ENCODE results near the gene PHOSPHO1. TPM values are rescaled to one million over a fixed set of nuclear protein-coding genes. Genes with fewer than 3 reads are reported as not detected.
A peak's percentile ranks its signal among the peaks of the same experiment; 100 is the strongest.

Gene PHOSPHO1
- total and polyA plus RNA-seq, 2 of the 13 experiments (the other 11 are each of a cell fraction or from before 2014, with no cell fraction given): not detected

DNA sequence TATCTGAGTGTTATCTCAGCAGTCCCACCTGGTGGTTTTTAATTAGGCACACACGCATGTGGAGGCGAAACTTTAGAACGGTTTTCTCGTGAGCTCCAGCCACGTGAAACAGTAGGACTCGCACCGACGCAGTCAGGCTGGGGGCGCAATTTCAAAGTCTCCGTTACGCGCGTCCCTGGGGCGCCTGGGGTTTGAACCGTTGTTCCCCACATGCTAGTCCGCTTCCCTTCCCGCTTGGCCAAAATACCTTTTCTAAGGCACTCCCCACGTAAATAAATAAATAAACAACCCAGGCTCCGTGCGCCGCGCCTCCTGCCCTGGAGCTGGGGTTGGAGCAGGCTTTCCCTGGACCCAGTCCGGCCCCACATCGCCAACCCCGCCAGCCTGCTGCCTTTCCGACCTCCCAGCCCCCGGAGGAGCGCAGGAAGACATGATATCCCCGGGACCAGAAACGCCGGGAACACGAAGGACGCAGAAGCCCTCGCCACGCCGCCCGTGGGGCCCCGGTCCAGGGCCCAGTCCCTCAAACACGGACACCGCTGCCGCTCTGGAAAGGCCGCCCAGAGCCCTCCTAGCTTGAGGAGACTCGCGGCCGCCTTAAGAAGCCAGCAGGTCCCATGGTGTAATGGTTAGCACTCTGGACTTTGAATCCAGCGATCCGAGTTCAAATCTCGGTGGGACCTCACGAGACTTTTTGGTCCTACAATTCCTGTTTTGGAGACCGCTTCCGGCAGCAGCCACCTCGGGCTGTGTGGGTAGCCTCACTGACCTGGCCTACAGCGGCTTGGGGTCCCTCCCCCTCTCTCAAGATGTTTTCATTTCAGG lies 38.5 kb downstream of the PHOSPHO1 start (continued):
- no peak for TF ChIP-seq ZZZ3 (CRISPR knock-in tag; IDR thresholded peaks at IDR 0.05; ENCODE audit: borderline replicate concordance)
- TF ChIP-seq, protein P1, sequence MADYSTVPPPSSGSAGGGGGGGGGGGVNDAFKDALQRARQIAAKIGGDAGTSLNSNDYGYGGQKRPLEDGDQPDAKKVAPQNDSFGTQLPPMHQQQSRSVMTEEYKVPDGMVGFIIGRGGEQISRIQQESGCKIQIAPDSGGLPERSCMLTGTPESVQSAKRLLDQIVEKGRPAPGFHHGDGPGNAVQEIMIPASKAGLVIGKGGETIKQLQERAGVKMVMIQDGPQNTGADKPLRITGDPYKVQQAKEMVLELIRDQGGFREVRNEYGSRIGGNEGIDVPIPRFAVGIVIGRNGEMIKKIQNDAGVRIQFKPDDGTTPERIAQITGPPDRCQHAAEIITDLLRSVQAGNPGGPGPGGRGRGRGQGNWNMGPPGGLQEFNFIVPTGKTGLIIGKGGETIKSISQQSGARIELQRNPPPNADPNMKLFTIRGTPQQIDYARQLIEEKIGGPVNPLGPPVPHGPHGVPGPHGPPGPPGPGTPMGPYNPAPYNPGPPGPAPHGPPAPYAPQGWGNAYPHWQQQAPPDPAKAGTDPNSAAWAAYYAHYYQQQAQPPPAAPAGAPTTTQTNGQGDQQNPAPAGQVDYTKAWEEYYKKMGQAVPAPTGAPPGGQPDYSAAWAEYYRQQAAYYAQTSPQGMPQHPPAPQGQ (CRISPR knock-in tag; IDR thresholded peaks at IDR 0.05; ENCODE audit: borderline replicate concordance): no peak; the same call in 1 of the 2 replicates
- no peak for TF ChIP-seq FOSL1 (CRISPR knock-in tag; IDR thresholded peaks at IDR 0.05; ENCODE audit: borderline replicate concordance)
- TF ChIP-seq ETV6 (CRISPR knock-in tag; conservative IDR thresholded peaks at IDR 0.05): peak; percentile 21
- TF ChIP-seq ZNF160 (CRISPR knock-in tag; IDR thresholded peaks at IDR 0.05): peak; percentile 88
- TF ChIP-seq CAMTA2 (CRISPR knock-in tag; IDR thresholded peaks at IDR 0.05; ENCODE audit: borderline replicate concordance): no peak; the same call in 1 of the 2 replicates
- TF ChIP-seq MAFK (conservative IDR thresholded peaks at IDR 0.05 in 1 of 2, IDR thresholded peaks at IDR 0.05 in 1 of 2; ENCODE audit: low read length in 2 of 2): no peak
- TF ChIP-seq DPF2 (CRISPR knock-in tag; IDR thresholded peaks at IDR 0.05; ENCODE audit: borderline replicate concordance, low read depth): no peak
- TF ChIP-seq HOXA5 (CRISPR knock-in tag; IDR thresholded peaks at IDR 0.05): peak; percentile 96
- TF ChIP-seq, protein P2, sequence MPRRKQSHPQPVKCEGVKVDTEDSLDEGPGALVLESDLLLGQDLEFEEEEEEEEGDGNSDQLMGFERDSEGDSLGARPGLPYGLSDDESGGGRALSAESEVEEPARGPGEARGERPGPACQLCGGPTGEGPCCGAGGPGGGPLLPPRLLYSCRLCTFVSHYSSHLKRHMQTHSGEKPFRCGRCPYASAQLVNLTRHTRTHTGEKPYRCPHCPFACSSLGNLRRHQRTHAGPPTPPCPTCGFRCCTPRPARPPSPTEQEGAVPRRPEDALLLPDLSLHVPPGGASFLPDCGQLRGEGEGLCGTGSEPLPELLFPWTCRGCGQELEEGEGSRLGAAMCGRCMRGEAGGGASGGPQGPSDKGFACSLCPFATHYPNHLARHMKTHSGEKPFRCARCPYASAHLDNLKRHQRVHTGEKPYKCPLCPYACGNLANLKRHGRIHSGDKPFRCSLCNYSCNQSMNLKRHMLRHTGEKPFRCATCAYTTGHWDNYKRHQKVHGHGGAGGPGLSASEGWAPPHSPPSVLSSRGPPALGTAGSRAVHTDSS (CRISPR knock-in tag; conservative IDR thresholded peaks at IDR 0.05): peak; percentile 90; the same call in 1 of the 2 replicates
- TF ChIP-seq RNF2 (conservative IDR thresholded peaks at IDR 0.05; ENCODE audit: low read depth): peak; percentile 88
- TF ChIP-seq ZNF44 (CRISPR knock-in tag; IDR thresholded peaks at IDR 0.05): peak; percentile 88
- TF ChIP-seq ZNF501 (CRISPR knock-in tag; IDR thresholded peaks at IDR 0.05): peak; percentile 95
- no peak for TF ChIP-seq ZNF776 (CRISPR knock-in tag; IDR thresholded peaks at IDR 0.05)
- TF ChIP-seq, protein P3, sequence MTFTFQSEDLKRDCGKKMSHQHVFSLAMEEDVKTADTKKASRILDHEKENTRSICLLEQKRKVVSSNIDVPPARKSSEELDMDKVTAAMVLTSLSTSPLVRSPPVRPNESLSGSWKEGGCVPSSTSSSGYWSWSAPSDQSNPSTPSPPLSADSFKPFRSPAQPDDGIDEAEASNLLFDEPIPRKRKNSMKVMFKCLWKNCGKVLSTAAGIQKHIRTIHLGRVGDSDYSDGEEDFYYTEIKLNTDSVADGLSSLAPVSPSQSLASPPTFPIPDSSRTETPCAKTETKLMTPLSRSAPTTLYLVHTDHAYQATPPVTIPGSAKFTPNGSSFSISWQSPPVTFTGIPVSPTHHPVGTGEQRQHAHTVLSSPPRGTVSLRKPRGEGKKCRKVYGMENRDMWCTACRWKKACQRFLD (CRISPR knock-in tag; IDR thresholded peaks at IDR 0.05; ENCODE audit: borderline replicate concordance): peak; percentile 97; the same call in 1 of the 2 replicates
- peak; percentile 31; the same call in 1 of the 2 replicates for TF ChIP-seq NFE2 (CRISPR knock-in tag; IDR thresholded peaks at IDR 0.05)
- TF ChIP-seq ZNF878 (CRISPR knock-in tag; IDR thresholded peaks at IDR 0.05): peak; percentile 98; the same call in 1 of the 2 replicates
- no peak; the same call in 1 of the 2 replicates for TF ChIP-seq ZFP41 (CRISPR knock-in tag; IDR thresholded peaks at IDR 0.05; ENCODE audit: borderline replicate concordance)
- no peak for TF ChIP-seq PLRG1 (conservative IDR thresholded peaks at IDR 0.05)
- TF ChIP-seq RBM22 (optimal IDR thresholded peaks at IDR 0.05; ENCODE audit: low read length): peak; percentile 99
- peak; percentile 70 for TF ChIP-seq HDAC1 (CRISPR knock-in tag; IDR thresholded peaks at IDR 0.05)
- TF ChIP-seq ZNF775 (CRISPR knock-in tag; IDR thresholded peaks at IDR 0.05; ENCODE audit: borderline replicate concordance): peak; percentile 77
- TF ChIP-seq, protein P4, sequence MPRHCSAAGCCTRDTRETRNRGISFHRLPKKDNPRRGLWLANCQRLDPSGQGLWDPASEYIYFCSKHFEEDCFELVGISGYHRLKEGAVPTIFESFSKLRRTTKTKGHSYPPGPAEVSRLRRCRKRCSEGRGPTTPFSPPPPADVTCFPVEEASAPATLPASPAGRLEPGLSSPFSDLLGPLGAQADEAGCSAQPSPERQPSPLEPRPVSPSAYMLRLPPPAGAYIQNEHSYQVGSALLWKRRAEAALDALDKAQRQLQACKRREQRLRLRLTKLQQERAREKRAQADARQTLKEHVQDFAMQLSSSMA (CRISPR knock-in tag; IDR thresholded peaks at IDR 0.05): 0 out of 2 replicates have a peak, but pooled peaks have one; percentile 33
- TF ChIP-seq NCOA5 (CRISPR knock-in tag; IDR thresholded peaks at IDR 0.05): no peak
- TF ChIP-seq MTF2 (CRISPR knock-in tag; IDR thresholded peaks at IDR 0.05; ENCODE audit: borderline replicate concordance): no peak
